ENCODE measurements around the gene TET2. TPM values are rescaled to one million over a fixed set of nuclear protein-coding genes. Genes with fewer than 3 reads are reported as not detected.

The TET2 gene
- total RNA-seq, result 10 to 100 TPM; 27.7 to 28.3 TPM

GRCh38 chr4:105146276-105147015 lies at the start of gene TET2:
Gene TET2 (plus strand): TSS chr4:105146876. CDS start chr4:105233943, 87,067 bp downstream.

Measured in activated naive CD4-positive, alpha-beta T cell treated with anti-CD3 and anti-CD28 coated beads, Interleukin-2, amount 10 ng/mL, durations not matched to agents 5 hours and 36 hours (primary cell).